Measurements from ENCODE around the gene FADS2.

Gene FADS2

DNA sequence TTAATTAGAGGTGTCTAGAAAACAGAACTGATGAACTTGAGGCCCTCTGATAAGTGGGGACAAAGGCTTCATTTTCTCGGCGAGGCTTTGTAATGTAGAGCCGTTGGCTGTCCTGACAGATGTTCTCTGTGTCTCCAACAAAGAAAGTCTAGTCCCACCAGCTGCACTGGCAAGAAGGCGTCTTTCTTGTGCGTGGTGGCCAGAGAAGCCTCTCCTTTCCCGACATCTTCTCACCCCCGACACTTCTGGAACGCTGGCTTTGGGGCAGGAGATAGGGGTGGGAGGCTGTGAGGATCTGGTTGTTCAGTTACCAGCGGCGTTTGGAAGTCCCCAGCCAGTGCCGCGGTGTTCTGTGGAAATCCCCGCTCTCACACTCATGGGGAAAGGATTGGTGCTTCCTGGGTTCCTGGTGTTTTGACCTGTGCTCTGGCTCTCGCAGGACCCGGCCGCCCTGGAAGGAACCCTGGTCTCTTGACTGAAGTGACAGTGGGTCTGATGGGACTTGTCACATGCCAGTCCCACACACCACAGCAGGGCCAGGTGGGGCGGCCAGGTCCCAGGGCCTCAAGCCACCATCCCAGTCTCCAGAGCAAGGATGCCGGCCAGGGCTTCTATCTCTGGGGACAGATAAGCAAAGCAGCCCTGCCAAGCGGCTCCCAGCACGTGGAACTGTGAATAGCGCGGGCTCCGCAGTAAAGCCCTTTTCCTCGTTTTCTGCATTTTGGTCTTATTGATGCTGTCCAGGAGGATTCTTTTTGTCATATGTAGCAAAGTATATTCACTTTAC, 23.2 kb downstream of the FADS2 start:
- Histone ChIP-seq H3K4me3 (ENCODE audit: low read depth, low read length) (no peak overlapping the region), H3K9me3 (ENCODE audit: control insufficient read depth, insufficient read depth, low read depth, low read length) (no peaks in the 10 kb centered on the region), H3K9ac (ENCODE audit: low read length) (no peak overlapping the region), H3K4me1 (ENCODE audit: control insufficient read depth, insufficient read depth, low read length) (no peaks in the 10 kb centered on the region), H3K36me3 (ENCODE audit: control insufficient read depth, insufficient read depth, low read length) (peaks cover 94% of the 10 kb centered on the region), H3K27ac (ENCODE audit: low read depth, low read length) (no peak overlapping the region), H3K27me3 (ENCODE audit: control insufficient read depth, insufficient read depth, low read length) (no peaks in the 10 kb centered on the region)

DNA sequence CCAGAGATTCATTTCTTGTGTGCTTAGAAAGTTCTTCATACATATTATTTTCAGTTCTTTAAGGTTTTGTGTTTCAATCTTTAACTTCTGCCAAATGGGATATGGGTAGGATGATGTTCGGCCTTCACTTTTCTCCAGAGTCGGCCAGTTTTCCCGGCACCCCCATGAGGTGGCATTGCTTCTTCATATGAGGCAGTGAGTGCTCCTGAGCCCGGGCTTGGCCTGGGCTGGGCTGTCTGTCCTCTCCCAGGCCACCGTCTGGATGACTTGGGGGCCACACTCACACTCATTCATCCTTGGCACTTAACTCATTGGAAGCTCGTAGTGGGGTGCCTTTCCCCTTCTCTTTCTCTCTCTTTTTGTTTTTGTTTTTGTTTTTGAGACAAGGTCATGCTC, 23.8 kb downstream of the FADS2 start:
- peaks cover 95% of the 10 kb centered on the region for H3K36me3 ChIP-seq (ENCODE audit: control insufficient read depth, insufficient read depth, low read length)
- no peak overlapping the region for H3K9ac ChIP-seq (ENCODE audit: low read length)
- H3K27ac ChIP-seq (ENCODE audit: low read depth, low read length): no peak overlapping the region

DNA sequence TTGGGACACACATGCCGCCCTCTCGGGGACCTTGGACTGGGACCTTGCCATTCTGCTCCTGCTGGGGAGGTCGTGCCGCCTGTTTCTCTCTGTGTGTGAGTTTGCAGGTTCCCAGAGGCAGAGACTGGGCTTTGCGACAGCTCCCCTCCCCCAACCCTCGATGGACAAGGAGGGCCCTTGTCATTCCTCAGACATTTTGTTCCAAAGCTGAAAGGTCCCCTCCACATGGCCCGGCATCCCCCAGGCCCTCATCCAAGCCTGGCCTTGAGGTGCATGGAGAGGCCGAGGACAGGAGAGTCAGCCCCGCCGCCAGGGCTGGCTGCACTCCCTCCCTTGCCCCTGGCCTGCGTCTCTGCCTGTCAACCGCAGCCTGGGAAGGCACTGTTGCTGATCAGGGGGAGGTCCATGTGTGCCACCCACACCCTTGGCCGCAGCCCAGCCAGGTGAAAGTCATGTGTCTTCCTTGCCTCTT, 25.6 kb downstream of the FADS2 start:
- no peaks in the 10 kb centered on the region for H3K4me1 ChIP-seq (ENCODE audit: control insufficient read depth, insufficient read depth, low read length)
- H3K4me3 ChIP-seq (ENCODE audit: low read depth, low read length): no peak overlapping the region
- no peaks in the 10 kb centered on the region for H3K27me3 ChIP-seq (ENCODE audit: control insufficient read depth, insufficient read depth, low read length)
- H3K27ac ChIP-seq (ENCODE audit: low read depth, low read length): no peak overlapping the region
- H3K9ac ChIP-seq (ENCODE audit: low read length): no peak overlapping the region
- H3K36me3 ChIP-seq (ENCODE audit: control insufficient read depth, insufficient read depth, low read length): peaks cover 90% of the 10 kb centered on the region
- H3K9me3 ChIP-seq (ENCODE audit: control insufficient read depth, insufficient read depth, low read depth, low read length): no peaks in the 10 kb centered on the region

More for the DNA sequence above, 23.8 kb downstream of the FADS2 start:
- no peaks in the 10 kb centered on the region for H3K9me3 ChIP-seq (ENCODE audit: control insufficient read depth, insufficient read depth, low read depth, low read length)
- H3K4me3 ChIP-seq (ENCODE audit: low read depth, low read length): no peak overlapping the region
- no peaks in the 10 kb centered on the region for H3K4me1 ChIP-seq (ENCODE audit: control insufficient read depth, insufficient read depth, low read length)
- H3K27me3 ChIP-seq (ENCODE audit: control insufficient read depth, insufficient read depth, low read length): no peaks in the 10 kb centered on the region

DNA sequence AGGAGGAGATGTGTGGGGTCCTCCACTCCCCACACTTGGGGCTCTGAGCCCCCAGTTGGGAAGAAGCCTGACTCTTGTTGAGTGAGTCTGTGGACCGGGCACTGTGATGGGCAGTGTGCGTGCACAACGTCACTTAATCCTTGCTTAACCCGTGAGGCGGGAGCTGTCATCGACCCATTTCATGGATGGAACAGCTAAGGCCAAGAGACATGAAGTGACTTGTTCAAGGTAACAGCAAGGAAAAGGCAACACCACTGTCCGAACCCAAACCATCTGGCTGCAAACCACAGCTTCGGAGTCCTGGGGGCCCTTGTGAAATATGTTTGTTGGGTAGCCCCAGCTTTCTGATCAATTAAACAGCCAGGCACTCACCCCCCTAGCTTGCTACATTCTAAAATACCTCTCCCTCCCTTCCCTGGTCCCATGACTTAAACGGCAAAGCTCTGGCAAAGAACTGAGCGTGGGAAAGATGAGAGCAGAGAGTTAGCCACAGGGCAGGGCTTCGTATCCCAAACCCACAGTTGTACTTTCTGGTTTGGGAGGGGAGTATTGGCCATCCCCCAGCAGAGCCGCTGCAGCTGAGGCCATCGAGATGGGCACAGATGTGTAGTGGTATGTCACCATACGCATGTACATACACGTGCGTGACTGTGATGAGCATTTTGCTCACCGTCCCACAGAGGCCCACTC, 26.3 kb downstream of the FADS2 start:
- no peak overlapping the region for H3K9ac ChIP-seq (ENCODE audit: low read length)
- no peaks in the 10 kb centered on the region for H3K9me3 ChIP-seq (ENCODE audit: control insufficient read depth, insufficient read depth, low read depth, low read length)
- no peaks in the 10 kb centered on the region for H3K4me1 ChIP-seq (ENCODE audit: control insufficient read depth, insufficient read depth, low read length)
- peaks cover 90% of the 10 kb centered on the region for H3K36me3 ChIP-seq (ENCODE audit: control insufficient read depth, insufficient read depth, low read length)
- H3K27me3 ChIP-seq (ENCODE audit: control insufficient read depth, insufficient read depth, low read length): no peaks in the 10 kb centered on the region
- no peak overlapping the region for H3K4me3 ChIP-seq (ENCODE audit: low read depth, low read length)
- no peak overlapping the region for H3K27ac ChIP-seq (ENCODE audit: low read depth, low read length)

DNA sequence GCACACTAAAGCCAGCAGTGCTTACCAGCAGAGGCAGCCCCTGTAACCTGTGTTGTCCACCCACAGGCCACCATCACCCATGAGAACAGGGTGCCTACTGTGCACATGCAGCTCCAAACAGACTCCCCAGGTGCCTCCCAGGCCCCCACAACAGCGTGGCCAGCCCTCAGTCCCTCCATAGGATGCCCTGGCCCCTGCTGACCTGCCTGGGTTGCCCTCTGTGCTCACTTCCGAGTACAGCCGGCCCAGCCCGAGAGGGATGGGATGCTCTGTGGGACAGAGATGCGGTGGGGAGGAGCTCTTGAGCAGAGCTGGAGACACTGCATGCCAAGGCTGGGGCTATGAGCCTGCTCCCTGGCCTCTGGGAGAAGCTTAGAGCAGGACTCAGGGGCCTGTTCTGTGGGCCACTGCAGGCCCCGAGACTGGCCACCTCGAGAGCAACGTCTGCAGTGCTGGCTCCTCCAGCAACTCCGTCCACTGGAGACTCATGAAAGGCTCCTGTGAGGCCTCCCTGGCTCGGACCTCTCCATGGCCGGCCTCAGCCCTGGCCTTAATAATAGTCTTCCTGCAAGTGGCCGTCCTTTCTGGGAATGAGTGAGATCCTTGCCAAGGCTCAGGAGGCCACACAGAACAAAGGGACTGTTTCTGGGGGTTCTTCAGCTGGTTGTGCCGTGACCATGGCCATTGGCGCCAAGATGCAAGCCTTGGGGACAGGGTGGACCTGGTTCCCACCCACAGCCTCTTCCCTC, 27.0 kb downstream of the FADS2 start:
- Histone ChIP-seq H3K27me3 (ENCODE audit: control insufficient read depth, insufficient read depth, low read length) (no peaks in the 10 kb centered on the region), H3K27ac (ENCODE audit: low read depth, low read length) (no peak overlapping the region), H3K4me3 (ENCODE audit: low read depth, low read length) (no peak overlapping the region), H3K9ac (ENCODE audit: low read length) (no peak overlapping the region), H3K9me3 (ENCODE audit: control insufficient read depth, insufficient read depth, low read depth, low read length) (no peaks in the 10 kb centered on the region), H3K4me1 (ENCODE audit: control insufficient read depth, insufficient read depth, low read length) (no peaks in the 10 kb centered on the region), H3K36me3 (ENCODE audit: control insufficient read depth, insufficient read depth, low read length) (peaks cover 89% of the 10 kb centered on the region)

DNA sequence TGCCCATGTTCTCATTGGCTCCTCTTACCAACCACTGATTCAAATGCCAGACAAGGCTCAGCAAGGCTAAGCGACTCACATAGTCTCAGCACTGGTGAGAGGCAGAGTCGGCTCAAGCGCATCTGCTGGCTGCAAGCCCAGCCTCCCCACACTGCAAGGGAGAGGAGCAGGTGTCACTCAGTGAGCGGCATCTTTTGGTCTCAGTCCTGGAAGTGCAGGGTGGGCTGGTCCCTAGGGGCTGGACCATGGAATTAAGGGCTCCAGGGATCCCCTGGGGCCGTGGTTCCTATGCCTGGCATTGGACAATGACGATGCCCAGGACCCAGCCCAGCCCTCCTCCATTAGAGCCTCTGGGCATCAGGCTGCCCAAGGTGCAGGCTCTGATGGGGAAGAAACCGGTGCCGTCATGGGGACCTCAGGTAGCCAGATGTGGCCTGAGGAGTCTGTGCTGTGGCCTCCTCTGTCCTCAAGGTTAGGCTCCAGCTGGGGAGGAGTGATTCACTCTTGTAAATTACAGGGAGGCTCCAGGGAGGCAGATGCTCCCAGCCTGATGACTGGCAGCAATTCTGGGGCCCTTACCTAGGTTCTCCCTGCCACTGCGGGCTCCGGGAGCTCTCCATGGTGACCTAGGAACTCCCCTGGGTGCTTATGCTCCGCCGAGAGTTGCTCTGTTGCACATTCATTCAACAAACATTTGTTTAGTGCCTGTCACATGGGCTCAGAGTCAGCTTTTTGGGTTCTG, 28.0 kb downstream of the FADS2 start:
- Histone ChIP-seq H3K9me3 (ENCODE audit: control insufficient read depth, insufficient read depth, low read depth, low read length) (no peaks in the 10 kb centered on the region), H3K4me3 (ENCODE audit: low read depth, low read length) (no peak overlapping the region), H3K9ac (ENCODE audit: low read length) (no peak overlapping the region), H3K27me3 (ENCODE audit: control insufficient read depth, insufficient read depth, low read length) (no peaks in the 10 kb centered on the region), H3K36me3 (ENCODE audit: control insufficient read depth, insufficient read depth, low read length) (peaks cover 87% of the 10 kb centered on the region), H3K4me1 (ENCODE audit: control insufficient read depth, insufficient read depth, low read length) (no peaks in the 10 kb centered on the region), H3K27ac (ENCODE audit: low read depth, low read length) (no peak overlapping the region)

DNA sequence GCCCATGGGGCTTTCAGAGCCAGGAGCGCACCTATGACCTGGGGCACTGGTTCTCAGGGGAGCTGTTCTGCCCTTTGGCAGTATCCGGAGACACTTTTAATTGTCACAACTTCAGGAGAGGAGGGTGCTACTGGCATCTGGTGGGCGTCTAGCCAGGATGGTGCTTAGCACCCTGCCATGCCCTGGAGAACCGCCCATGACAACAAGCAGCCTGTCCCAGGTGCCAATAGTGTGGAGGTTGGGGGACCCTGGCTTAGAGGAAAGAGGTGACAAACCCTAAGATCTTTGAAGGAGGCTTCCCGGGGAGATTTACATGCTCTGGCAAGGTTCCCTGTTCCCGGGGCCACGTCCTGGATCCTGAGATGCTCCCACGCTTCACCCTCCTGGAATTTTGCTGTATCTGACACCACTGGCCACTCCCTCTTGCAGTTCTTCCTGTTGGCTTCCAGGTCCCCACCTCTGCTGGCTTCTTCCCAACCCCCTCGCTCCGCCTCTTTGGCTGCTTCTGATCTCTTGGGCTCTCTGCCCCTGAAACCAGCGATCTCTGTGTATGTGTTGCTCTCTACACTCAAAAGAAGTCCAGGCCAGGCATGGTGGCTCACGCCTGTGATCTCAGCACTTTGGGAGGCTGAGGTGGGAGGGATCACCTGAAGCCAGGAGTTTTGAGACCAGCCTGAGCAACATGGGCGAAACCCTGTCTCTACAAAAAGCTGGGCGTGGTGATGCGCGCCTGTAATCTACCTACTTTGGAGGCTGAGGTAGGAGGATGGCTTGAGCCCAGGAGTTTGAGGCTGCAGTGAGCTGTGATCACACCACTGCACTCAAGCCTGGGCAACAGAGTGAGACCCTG, 32.2 kb downstream of the FADS2 start:
- no peaks in the 10 kb centered on the region for H3K9me3 ChIP-seq (ENCODE audit: control insufficient read depth, insufficient read depth, low read depth, low read length)
- no peak overlapping the region for H3K27ac ChIP-seq (ENCODE audit: low read depth, low read length)
- H3K9ac ChIP-seq (ENCODE audit: low read length): no peak overlapping the region
- H3K27me3 ChIP-seq (ENCODE audit: control insufficient read depth, insufficient read depth, low read length): no peaks in the 10 kb centered on the region
- no peak overlapping the region for H3K4me3 ChIP-seq (ENCODE audit: low read depth, low read length)
- H3K36me3 ChIP-seq (ENCODE audit: control insufficient read depth, insufficient read depth, low read length): peaks cover 85% of the 10 kb centered on the region
- H3K4me1 ChIP-seq (ENCODE audit: control insufficient read depth, insufficient read depth, low read length): no peaks in the 10 kb centered on the region

DNA sequence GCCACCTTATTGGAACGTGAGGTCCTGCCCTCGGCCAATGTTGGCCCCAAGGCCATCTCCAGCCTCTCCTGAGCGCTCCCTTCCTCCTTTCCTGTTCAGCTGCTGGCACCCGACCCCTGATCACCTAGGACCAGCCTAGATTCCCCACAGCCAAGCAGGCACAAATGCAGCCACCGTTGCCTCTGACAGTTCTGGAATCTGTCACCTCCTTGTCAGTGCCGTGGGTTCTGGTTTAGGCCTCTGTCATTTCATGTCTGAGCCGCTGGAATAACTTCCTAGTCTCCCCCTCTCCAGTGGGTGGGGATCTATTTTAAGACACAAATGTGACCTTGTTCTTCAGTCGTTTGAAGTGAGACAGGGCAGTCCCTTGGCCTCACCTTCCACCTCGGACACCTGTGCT, 33.5 kb downstream of the FADS2 start:
- H3K4me1 ChIP-seq (ENCODE audit: control insufficient read depth, insufficient read depth, low read length): no peaks in the 10 kb centered on the region
- H3K27me3 ChIP-seq (ENCODE audit: control insufficient read depth, insufficient read depth, low read length): no peaks in the 10 kb centered on the region
- no peak overlapping the region for H3K4me3 ChIP-seq (ENCODE audit: low read depth, low read length)
- no peak overlapping the region for H3K9ac ChIP-seq (ENCODE audit: low read length)
- no peak overlapping the region for H3K27ac ChIP-seq (ENCODE audit: low read depth, low read length)
- H3K36me3 ChIP-seq (ENCODE audit: control insufficient read depth, insufficient read depth, low read length): peaks cover 85% of the 10 kb centered on the region
- no peaks in the 10 kb centered on the region for H3K9me3 ChIP-seq (ENCODE audit: control insufficient read depth, insufficient read depth, low read depth, low read length)

DNA sequence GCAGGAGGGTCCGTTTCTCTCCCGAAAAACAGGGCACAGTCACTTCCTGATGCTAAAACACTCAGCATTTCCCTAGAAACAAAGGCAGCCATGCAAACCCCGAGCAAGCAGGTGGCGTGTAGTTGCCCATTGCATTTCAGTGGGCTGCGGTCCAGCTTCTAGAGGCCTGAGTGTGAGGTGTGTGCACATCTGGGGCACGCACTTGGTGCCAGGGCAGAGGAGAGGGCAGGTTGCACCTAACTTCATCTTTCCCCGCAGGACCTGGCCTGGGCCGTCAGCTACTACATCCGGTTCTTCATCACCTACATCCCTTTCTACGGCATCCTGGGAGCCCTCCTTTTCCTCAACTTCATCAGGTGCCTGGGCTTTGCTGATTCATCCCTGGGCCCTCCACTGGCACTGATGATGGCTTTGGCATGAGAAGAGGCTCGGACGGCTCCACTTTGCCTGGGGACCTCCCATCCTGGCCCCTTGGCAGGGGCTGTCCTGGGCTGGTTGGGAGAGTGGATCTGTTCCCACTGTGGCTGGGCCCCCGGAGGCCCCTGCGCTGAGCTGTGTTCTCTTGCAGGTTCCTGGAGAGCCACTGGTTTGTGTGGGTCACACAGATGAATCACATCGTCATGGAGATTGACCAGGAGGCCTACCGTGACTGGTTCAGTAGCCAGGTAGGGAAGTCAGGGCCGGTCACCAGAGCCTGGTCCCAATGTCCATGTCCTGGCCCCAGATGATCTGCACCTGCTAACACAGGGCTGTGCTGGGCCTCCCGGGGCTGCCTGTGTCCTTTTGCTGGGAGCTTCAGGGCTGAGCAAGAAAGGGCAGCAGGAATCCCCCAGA, 34.8 kb downstream of the FADS2 start:
- Histone ChIP-seq H3K36me3 (ENCODE audit: control insufficient read depth, insufficient read depth, low read length) (peaks cover 75% of the 10 kb centered on the region), H3K27ac (ENCODE audit: low read depth, low read length) (no peak overlapping the region), H3K4me3 (ENCODE audit: low read depth, low read length) (no peak overlapping the region), H3K27me3 (ENCODE audit: control insufficient read depth, insufficient read depth, low read length) (no peaks in the 10 kb centered on the region), H3K9me3 (ENCODE audit: control insufficient read depth, insufficient read depth, low read depth, low read length) (no peaks in the 10 kb centered on the region), H3K9ac (ENCODE audit: low read length) (no peak overlapping the region), H3K4me1 (ENCODE audit: control insufficient read depth, insufficient read depth, low read length) (no peaks in the 10 kb centered on the region)
